DMS53 (cell line): Measurements from ENCODE around the gene TM2D3.
"Not testable (repeated sequence)": the region's sequence is repeated elsewhere in the genome, so short reads cannot be mapped to it uniquely, and the experiment has no call there.

ENCODE experiments used
- DNase-seq: peaks from one replicate; lab custom pipeline; 2025; lab: John Stamatoyannopoulos, UW

Gene TM2D3

DNA sequence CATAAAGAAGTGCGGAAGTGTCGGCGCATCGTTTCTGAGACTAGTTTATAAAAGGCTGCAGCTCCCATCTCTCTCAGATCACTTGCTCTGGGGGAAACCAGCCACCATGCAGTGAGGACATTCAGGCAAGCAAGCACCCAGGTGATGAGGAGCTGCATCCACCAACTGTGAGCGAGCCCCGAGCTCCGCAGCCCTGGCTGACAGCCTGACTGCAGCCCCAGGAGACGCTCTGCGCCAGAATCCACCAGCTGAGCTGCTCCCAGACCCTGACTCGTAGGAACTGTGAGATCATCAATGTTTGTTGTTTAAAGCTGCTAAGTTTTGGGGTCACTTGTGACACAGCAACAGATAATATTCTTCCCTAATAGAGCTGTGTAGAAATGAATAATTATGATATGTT is 5.0 kb upstream of the TM2D3 start:
- DNase-seq = no peak

GRCh38 chr15:101654624-101655337 is 2.6 kb upstream of the TM2D3 start:
- peak; percentile 12 for DNase-seq

- no peak for DNase-seq
These were observed 2.0 kb upstream of the TM2D3 start for GRCh38 chr15:101654171-101654570.

DNA sequence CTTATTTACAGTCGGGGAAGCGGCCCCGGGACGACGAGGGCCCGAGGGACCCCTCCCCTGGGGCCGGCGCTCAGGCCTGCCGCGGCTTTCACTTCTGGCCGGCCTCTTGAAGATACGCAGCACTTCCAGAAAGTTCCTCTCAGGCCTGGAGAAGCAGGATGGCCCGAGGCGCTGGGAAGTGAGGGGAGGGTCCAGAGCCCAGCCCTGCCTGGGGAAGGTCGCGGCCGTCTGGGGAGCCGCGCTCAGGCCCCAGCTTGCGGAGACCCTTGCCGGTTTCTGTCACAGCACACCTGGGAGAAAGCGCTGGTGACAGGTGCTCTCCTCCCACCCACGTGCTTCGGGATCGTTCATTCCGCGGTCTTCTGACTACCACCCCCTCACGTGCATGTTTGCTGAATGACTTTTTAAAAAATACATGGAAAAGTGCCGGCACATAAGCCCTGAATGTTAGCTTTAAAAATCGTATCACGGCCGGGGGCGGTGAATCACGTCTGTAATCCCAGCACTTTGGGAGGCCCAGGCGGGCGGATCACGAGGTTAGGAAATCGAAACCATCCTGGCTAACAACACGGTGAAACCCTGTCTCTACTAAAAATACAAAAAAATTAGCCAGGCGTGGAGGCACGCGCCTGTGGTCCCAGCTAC is 727 bp upstream of the TM2D3 start:
- peak; percentile 72 for DNase-seq

- DNase-seq = peak; percentile 68
These were observed 555 bp downstream of the TM2D3 start for GRCh38 chr15:101651554-101652097.

DNA sequence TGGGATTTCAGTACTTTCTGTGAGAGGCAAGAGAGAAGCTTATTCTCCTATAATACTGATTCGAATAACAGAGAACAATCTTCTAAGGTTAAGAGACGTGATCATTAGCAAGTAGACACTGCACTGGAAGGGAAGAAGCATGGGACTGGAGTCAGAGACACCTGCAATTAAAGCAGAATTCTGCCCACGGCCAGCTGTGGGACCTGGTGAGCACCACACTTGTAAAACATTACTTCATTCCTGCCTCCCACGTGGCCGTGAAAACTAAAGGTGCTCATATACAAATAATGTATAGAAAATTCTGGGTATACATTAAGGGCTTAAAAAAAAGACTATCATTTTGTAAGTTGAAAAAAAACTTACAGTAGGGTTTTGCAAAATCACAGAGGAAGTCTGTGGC is 2.0 kb downstream of the TM2D3 start:
- DNase-seq = no peak

- no peak for DNase-seq
These were observed 3.8 kb downstream of the TM2D3 start for GRCh38 chr15:101648356-101648755.

DNA sequence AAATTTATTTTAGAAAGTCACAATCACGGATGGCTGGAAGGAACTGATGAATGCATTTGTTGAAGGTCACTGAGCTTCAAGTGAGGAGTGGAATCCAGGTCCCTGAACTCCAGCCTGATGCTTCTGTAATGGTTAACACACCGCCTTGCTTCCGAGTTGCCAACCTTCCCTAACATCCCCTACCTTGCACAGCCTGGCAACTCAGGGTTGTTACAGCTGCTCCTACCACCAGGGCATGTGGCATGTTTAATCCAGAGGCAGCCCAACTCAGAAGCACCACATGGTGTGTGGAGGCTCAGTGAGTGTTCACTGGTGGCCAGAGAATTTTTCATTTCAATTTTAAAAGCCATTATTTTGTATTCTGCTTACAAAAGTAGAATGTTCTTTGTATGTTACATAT is 4.9 kb downstream of the TM2D3 start:
- DNase-seq = peak; percentile 5

DNA sequence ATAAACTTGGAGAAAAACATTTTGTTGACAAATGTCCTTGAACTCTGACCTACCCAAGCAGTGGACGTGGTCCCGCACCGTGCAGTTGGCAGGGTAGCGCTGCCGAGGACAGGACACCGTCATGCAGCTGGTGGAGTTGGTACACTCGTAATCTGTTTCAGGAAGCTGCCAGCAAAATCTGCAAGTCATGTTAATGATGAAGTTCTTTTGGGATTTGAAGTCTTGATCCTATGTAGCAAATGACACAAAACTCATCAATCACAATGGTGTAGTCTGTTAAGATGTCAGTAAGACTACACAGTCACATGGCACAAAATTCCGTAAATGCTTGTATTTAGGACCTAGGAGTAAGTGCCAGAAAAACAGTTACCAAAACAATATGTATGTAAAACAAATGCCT is 5.5 kb downstream of the TM2D3 start:
- DNase-seq = peak; percentile 4

GRCh38 chr15:101642361-101642760 is 9.8 kb downstream of the TM2D3 start:
- peak; percentile 48 for DNase-seq

- DNase-seq = peak; percentile 24
These were observed 10.3 kb downstream of the TM2D3 start for GRCh38 chr15:101641894-101642293.

GRCh38 chr15:101641129-101641764 is 10.9 kb downstream of the TM2D3 start:
- peak; percentile 77 for DNase-seq

DNA sequence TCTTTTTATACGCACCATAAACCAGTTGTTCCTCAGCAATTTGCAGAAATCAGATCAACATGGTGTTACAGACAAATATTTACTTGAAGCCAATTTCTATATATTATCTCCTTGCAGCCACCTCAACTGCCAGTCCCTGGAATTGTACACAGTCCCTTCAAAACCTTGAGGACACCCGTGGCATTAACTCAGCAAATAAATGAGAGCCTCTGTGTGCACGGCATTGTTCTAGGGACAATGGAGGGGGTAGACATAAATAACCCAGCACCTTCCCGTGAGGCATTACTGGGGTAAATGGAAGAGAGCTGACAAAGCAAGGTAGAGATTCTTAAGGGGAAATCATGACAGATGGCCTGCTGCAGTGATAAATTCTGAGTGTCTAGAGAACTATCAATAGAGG is 12.5 kb downstream of the TM2D3 start:
- DNase-seq = no peak

DNA sequence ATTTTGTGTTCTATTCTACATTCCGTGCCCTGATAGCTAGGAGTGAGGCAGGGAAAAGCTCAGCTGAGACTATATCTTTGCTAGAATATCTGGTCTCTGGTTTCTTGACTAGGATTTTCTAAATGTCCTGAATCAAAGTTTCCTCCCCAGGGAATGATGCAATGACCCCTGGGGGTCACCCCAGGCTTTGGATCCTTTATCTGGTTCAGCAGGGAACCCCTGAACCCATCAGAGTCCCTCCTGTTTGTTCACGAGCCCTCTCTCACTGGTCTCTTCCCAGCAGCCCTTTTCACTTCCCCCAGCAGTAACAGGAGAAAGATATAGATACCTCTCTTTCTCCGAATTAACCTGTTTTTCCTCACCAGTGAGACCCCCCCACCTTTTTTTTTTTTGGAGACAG is 14.3 kb downstream of the TM2D3 start:
- DNase-seq = no peak

- no peak for DNase-seq
These were observed 14.7 kb downstream of the TM2D3 start for GRCh38 chr15:101637516-101637915.

DNA sequence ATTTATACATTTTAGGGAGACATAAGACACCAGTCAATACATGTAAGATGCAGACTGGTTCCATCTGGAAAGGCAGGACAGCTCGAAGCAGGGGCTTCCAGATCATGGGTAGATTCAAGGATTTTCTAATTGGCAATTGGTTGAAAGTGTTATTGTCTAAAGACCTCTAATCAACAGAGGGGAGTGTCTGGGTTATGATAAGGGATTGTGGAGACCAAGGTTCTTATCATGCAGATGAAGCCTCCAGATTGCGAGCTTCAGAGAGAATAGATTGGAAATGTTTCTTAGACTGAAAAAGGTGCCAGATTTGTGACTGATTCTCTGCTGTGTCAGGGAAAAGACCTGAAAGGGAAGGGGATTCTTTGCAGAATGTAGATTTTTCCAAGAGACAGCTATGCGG is 15.1 kb downstream of the TM2D3 start:
- no peak for DNase-seq

DNA sequence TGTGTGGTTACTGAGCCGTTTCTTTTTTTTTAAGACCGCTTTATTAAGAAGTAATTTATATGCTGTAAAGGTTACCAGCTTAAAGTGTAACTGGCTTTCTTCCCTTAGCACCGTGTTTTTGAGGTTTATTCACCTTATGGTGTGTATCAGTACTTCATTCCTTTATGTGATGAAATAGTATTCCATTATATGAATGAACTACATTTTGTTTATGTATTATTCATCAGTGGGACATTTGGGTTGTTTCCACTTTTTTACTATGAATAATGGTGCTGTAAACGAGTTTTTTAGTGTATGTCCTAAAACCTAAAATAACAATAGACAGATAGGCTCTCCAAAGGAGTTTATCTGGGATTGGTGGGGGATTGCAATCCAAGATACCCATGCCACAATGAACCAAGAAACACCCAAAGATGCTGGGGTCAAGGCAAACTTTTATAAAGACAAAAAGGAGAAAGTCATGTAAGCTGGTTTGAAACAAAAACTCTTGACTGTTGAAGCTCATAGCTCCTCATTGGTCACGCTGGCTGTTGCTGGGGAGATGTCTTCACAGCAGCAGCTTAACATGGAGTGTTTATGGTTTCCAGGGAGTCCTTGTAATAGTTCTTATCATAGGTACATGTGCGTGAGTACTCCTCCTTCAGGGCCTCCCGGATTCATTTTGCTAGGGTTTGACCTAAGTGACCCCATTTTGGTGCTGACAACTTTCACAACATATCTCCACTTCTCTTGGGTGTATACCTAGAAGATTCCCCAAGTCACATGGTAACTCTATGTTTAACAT is 16.0 kb downstream of the TM2D3 start:
- DNase-seq = no peak

DNA sequence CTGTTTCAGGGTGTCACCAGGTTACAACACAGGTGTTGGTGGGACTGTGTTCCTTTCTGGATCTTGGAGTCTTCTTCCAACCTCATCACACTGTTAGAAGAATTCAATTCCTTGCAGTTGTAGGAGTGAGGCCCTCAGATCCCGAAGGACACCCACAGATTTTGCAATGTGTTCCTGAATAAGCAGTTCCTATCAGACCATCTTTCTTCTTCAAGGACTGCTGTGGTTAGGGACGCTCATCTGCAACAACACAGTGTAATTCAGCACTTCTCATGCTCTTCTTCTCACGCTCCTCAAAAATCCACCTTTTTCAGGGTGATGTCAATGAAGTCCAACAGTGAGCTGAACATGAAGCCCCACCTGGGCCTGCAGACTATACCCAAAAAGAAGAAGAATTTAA is 18.8 kb downstream of the TM2D3 start:
- no peak for DNase-seq

DNA sequence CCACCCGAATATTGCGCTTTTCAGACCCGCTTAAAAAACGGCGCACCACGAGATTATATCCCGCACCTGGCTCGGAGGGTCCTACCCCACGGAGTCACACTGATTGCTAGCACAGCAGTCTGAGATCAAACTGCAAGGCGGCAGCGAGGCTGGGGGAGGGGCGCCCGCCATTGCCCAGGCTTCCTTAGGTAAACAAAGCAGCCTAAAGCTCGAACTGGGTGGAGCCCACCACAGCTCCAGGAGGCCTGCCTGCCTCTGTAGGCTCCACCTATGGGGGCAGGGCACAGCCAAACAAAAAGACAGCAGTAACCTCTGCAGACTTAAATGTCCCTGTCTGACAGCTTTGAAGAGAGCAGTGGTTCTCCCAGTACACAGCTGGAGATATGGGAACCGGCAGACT is 25.5 kb downstream of the TM2D3 start:
- DNase-seq = not testable (repeated sequence)

GRCh38 chr15:101625980-101626379 is 26.2 kb downstream of the TM2D3 start:
- no peak for DNase-seq

GRCh38 chr15:101625184-101625583 is 27.0 kb downstream of the TM2D3 start:
- DNase-seq = no peak
